HuH-7 (cell line): ENCODE data around the gene ZFY.

Experiments used
- DNase-seq: peaks from one replicate; pipeline ENCODE4 v3.0.0; 2011; ENCODE audit warnings: low spot score

ZFY gene

DNA sequence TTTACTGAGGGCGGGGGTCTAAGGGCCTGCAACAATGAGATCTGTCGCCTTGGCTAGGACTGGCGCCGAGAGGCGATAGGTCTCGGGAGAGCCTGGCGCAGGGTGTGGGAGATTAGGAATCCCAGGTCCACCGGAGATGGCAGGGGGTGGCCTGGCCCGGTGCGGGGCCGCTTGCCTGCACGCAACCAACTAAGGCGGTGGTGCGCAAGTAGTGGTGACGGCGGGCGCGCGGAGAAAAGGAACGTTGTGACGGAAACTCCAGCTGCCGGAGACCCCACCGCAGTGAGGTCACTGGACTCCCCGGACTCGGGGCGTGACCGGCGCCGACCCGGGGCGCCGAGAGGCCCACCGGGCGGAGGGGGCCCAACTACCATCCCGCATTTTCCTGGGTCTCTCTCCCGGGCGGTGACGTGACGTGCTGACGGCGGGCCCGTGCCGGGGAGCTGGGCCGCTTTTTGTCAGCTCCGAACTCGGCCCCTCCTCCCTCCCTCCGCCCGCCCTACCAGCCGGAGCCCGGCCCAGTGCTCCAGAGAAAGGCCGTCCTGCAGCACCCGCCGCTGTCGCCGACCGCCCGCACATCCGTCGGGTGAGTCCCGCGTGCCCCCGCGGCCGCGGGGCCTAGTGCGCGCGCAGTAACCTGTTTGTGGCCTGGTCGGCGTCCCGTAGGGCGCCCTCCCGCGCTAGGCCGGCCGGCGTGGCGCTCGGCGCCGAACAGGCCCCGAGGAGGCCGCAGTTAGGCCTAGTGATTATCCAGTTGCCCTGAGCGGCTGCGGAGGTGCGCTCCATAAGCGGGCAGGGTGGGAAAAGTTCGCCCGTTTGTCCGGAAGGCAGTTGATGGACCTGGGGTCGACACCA, at the start of gene ZFY:
Gene ZFY, plus strand, starts transcription at position 521 of the 855 bp plus-strand sequence. CDS start 18,556 bp downstream, outside the sequence.
- DNase-seq = no peak

DNA sequence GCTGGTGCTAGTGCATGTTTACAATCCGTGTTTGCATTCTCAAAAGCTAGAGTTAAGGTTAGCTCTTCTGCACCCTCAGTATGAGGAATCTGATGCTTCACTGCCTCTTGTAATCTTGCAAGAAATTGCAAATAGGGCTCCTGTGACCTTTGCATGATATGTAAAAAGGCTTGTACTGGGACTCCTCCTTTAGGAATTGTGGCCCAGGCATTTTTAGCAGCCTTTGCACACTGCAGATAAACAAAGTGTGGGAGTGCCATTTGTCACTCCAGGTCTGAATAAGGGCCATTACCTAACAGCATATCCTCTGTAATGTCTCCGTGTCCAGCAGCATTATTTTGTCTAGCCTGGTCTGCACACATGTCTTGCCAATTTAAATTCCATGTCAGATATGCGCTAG, 49.3 kb upstream of the ZFY start:
- no peak for DNase-seq

DNA sequence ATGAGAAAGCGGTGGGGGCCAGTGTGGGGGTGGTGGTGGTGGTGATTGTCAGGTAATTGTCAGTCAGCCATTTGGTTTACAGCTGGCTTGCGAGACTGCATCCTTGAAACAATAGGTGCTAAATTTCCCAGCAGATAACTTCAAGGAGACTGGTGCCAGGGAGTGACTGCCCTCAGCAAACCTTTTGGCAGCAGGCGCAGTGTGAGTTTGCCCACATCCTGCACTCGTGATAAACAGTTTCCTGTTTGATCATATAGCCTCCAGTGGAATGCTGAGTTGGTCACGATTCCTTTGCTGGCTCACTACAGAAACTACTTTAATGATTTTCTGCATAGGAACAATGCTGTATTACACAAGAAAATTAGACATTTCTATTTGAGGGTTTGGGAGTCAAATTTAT, 47.8 kb upstream of the ZFY start:
- DNase-seq = no peak

DNA sequence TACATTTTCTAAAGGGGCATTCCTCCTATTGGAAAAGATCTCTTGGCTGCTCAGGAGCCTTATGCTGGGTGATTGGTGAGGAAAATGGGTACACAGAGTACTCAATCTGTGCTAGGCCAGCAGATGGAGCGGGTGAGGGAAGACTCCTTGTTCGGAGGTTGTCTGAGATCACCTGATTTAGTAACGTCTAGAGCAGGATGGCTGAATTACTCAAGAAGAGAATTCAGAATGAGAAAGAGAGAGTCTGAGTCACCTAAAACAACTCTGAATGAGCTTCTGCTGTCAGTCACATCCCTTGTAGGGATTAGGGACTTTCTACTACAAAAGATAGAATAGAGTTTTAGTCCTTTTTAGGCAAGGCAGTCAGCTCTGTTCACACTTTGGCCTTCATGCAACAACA, 47.2 kb upstream of the ZFY start:
- DNase-seq = no peak

DNA sequence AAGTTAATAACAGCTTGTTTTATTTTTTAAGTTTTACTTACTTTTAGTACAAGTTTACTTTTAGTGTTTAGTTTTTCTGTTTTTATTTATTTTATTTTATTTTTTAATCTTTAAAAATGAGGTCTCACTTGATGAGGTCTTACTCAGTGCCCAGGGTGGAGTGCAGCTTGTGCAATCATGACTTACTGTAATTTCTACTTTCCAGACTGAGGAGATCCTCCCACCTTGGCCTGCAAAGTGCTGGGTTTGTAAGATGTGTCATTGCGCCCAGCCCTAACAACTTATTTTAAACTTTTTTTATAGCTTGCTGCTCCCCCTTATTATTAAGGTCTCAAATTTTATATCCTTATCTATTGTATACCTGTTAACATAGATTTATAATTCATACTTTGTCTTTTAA, 41.7 kb upstream of the ZFY start:
- no peak for DNase-seq

GRCh38 chrY:2896050-2896449, 39.1 kb upstream of the ZFY start:
- DNase-seq = no peak

DNA sequence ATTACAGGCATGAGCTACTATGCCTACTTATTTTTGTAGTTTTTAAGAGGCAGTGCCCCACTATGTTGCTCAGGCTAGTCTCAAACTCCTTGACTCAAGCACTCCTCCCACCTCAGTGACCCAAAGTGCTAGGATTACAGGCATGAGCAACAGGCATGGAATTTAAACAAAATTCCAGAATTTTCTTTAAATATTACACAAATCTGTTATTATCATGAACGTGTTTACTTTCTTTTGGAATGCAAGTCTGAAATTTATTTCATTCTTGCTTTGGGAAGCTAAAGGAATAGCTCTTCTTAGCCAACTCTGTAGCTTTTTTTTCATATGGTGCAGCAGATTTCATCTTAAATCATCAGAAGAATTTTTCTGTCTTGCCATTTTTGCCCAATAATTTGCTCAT, 27.8 kb upstream of the ZFY start:
- no peak for DNase-seq

DNA sequence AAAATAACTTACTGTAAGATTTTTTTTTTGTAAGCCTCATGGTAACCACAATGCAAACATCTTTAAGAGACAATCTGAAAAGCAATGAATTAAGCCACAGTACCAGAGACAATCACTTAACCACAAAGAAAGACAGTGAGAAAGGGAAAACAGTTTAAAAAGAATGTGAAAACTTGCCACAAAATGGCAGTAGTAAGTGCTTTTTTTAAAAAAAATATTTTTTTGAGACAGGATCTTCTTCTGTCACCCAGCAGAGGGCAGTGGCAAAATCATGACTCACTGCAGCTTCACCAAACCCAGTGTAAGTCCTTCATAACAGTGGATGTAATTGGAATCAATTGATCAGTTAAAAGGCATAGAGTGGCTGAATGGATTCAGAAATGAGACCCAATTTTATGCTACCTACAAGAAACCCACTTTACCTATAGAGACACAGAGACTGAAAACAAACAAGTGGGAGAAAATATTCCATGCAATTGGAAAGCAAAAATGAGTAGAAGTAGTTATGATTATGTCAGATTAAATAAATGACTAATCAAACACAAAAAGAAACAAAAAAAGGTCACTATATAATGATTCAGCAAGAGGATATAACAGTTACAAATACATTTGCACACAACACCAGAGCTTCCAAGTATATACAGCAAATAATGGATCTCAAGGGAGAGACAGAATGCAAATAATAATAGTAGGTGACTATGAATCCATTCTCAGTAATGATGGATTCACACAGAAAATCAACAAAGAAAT, 21.9 kb upstream of the ZFY start:
- no peak for DNase-seq

GRCh38 chrY:2934078-2934477, 1.1 kb upstream of the ZFY start:
- no peak for DNase-seq

GRCh38 chrY:2935716-2936435, 695 bp downstream of the ZFY start:
- no peak for DNase-seq

GRCh38 chrY:2936436-2936750, 1.2 kb downstream of the ZFY start:
- no peak for DNase-seq

DNA sequence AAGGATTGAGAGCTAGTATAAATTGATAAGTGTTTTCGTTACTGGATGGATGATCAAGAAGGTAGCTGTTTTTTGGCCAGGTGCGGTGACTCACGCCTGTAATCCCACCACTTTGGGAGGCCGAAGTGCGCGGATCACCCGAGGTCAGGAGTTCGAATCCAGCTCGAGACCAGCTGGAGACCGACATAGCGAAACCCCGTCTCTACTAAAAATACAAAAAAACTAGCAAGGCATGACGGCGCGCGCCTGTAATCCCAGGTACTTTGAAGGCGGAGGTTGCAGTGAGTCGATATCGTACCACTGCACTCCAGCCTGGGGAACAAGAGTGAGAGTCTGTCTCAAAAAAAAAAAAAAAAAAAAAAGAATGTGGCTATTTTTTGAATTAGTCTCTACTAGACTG, 2.0 kb downstream of the ZFY start:
- no peak for DNase-seq

DNA sequence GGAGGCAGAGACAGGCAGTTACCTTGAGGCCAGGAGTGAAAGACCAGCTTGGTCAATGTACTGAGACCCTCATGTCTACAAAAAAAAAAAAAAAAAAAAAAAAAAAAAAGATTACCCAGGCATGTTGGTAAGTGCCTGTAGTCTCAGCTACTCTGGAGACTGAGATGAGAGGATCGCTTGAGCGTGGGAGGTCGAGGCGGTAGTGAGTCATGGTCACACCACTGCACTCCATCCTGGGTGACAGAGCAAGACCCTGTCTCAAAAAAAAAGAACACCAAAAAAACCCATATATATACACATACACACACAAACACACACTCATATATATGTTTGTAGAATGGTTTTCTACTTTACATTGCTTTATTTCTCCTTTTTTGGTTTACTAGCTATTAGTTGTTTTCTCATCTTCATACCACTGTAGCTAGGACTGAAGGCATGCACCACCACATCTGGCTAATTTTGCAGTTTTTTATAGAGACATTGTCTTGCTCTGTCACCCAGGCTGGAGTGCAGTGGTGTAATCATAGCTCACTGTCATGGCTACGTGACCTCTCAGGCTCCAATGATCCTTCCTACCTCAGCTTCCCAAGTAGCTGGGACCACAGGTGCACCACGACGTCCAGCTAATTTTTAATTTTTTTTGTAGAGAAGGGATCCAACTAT, 14.5 kb downstream of the ZFY start:
- no peak for DNase-seq

DNA sequence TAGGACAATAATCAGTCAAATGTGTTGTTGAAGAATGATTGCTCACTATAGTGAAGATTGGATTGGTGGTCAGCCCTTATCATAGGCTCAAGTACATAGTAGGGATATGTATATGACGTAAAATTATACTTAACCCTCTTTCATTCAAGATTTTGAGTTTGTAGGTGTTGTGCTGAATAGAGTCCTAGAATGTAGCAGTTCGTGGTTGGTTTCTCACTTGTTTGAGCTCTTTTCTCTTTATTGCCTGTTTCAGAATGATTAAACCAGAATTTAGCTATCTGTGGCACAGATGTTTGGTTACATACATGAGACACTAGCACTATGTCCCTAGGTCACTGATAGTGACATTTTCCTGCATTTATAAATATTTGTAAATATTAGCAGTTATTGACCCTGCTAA, 15.5 kb downstream of the ZFY start:
- no peak for DNase-seq

GRCh38 chrY:2952912-2953311, 17.7 kb downstream of the ZFY start:
- DNase-seq = no peak

DNA sequence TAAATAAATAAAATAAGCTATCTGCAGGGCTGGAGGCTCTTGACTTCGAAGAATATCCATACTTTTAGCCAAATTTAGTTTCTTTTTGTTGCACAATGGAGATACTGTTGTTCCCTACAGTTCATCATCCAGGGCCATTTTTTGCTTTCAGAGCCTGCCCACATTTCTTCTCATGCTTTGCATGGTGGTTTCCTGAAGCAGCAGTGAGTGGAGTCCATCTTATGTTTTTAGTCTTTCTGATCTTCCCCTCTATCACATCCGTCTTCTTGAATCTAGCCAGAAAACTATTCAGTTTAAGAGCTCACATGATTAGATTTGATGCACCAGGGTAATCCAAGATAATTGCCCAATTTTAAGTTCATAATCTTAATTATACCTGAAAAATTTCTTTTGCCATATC, 19.6 kb downstream of the ZFY start:
- no peak for DNase-seq

GRCh38 chrY:2955561-2955960, 20.4 kb downstream of the ZFY start:
- DNase-seq = no peak

DNA sequence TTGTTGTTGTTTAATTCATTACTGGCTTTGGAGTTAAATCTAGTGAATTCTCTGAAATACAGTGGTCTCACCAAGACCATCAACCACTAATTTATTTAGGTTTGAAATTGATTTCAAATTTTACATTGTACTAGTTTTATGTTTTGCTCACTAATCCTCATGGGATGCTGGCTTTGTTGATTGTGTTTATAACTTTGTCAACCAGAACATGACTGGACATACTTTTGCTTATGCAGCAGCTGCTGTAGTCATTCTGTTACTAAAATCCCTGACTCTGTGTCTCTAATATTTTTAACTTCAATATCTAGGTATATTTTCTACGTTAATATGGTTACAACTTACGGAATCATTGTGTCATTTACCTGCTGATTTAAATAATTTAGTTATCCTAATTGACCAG, 26.9 kb downstream of the ZFY start:
- DNase-seq = no peak

DNA sequence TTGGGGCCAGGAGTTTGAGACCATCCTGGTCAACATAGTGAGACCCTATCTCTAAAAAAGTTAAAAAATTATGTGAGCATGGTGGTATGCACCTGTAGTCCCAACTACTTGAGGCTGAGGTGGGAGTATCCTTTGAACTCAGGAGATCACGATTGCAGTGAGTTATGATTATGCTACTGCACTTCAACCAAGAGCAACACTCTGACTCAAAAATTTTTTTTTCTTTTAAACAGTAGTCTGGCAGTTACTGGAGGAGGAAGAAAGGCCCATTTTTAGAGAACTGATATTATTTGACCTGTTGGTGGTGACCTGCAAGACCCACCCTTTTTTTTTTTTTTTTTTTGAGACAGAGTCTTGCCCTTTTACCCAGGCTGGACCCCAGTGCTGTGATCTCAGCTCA, 29.6 kb downstream of the ZFY start:
- no peak for DNase-seq

DNA sequence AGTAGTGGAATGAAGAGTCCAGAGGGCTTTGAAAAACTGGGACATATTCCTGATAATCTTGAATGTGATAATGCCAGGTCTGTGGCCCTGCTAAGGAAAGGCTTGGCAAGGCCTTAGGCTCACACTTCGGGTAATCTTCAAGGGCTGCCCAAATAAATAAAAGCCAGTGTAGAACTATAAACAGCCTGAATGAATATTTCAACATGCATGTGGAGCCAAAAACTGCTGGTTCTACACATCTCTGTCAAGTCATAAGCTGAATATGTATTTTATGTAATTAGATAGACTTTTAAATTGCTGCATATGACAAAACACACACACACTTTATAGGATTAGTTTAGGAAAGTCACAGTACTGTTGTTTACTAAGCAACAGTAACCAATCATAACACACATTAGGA, 30.4 kb downstream of the ZFY start:
- no peak for DNase-seq

- no peak for DNase-seq
Observed at GRCh38 chrY:2969561-2969960, 34.4 kb downstream of the ZFY start.

GRCh38 chrY:2972708-2973107, 37.5 kb downstream of the ZFY start:
- DNase-seq = no peak
